Hematopoietic multipotent progenitor cell treated with erythropoietin and hydrocortisone succinate and interleukin-3 and kit ligand, for 4 days (in vitro differentiated cells): ENCODE results near the gene CAV1.
"Not testable (repeated sequence)": the region's sequence is repeated elsewhere in the genome, so short reads cannot be mapped to it uniquely, and the experiment has no call there.

ENCODE experiments used
- DNase-seq: peaks from one replicate; pipeline ENCODE4 v3.0.0-alpha.2; 2015

Gene CAV1

DNA sequence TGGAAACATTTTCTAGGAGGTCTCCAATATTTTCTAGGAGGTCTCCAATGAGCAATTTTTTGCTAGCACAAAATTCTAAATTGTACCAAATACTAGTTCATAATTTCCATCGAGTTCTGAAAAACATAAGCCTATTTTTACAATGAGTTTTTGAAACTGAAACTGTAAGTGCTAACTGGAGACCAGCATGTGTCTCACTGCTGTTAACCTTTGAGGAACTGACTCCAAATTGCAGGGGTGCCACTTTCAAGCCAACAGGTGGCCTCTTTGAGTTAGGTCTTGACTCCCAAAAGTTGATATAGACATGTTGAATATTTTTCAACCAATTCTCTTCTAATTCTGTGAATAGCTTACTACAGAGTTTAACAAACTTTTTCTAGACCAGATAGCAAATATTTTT, 58.8 kb downstream of the CAV1 start:
- peak; percentile 29 for DNase-seq

DNA sequence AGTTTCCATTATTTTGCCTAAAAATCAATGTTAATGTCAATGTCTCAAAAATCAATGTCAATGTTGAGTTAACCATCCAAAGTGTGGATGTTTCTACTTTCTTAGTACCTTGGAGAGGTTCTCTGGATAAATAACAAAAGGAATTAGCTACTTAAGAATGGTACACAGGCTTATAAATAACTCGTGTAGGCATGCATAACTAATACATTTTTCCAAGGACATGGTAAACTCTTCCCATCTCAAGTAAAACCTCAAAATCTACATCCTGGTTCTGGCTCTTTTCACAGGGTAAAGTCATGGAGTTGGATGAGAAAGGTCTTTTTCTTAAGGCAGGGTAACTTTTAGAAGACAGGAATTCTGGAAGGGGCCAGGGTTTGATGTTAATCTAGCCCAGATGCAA, 59.9 kb downstream of the CAV1 start:
- no peak for DNase-seq

DNA sequence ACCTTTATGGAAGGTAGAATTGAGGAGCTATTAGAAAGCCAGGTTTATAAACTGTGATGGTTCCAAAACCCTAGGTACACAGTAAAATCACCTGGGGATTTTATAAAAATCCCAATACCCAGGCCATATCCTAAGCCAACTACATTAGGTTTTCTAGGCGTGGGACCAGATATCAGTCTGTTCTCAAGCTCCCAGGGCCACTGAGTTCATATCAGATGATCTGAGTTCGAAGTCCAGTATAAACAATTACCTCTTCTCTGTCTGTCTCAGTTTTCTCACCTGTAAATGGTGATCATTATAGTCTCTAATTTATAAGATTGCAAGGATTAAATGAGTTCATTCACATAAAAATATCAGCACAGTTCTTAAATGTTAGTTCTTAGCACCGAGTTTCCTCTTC, 60.6 kb downstream of the CAV1 start:
- DNase-seq = no peak

DNA sequence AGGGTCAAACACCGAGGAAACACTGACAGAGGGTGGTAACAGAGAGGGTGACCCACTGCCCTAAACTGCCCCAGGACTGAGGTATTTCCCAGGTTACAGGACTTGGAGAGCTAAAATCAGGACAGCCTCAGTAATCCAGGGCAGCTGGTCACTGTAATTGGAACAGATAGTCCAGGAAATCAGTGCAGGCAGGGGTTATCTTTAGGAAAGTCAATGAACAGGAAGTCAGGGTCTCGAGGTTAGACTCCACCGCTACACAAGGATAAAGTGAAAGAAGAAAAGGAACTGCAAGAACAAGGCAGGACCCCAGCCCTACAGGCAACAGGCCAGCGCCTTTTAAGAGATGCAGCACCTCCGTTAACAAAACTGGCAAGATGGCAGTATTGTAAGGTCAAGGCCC, 61.1 kb downstream of the CAV1 start:
- no peak for DNase-seq

DNA sequence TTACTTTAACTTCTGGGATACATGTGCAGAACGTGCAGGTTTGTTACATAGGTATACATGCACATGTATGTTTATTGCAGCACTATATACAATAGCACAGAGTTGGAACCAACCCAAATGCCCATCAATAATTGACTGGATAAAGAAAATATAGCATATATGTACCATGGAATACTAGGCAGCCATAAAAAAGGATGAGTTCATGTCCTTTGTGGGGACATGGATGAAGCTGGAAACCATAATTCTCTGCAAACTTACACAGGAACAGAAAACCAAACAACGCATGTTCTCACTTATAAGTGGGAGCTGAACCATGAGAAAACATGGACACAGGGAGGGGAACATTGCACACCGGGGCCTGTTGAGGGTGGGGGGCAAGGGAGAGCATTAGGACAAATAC, 62.4 kb downstream of the CAV1 start:
- DNase-seq = not testable (repeated sequence)

DNA sequence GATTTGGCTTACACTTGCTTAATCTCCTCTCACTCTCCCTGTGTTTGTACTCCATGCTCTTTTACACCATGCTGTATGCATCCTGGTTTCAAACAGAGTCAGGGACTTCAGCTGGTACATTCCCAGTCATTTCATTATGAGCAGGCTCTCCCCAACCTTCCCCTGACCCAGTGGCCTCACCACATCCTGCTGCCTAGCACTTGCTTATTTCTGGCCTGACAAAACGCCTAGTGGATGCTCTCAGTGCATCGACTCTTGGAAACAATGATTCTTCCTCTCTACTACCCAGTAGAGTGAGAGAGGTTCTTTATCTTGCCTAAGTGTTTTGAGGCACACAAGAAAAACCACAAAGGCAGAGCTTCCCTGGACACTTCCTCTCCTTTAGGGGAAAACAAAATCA, 63.4 kb downstream of the CAV1 start:
- peak; percentile 47 for DNase-seq

DNA sequence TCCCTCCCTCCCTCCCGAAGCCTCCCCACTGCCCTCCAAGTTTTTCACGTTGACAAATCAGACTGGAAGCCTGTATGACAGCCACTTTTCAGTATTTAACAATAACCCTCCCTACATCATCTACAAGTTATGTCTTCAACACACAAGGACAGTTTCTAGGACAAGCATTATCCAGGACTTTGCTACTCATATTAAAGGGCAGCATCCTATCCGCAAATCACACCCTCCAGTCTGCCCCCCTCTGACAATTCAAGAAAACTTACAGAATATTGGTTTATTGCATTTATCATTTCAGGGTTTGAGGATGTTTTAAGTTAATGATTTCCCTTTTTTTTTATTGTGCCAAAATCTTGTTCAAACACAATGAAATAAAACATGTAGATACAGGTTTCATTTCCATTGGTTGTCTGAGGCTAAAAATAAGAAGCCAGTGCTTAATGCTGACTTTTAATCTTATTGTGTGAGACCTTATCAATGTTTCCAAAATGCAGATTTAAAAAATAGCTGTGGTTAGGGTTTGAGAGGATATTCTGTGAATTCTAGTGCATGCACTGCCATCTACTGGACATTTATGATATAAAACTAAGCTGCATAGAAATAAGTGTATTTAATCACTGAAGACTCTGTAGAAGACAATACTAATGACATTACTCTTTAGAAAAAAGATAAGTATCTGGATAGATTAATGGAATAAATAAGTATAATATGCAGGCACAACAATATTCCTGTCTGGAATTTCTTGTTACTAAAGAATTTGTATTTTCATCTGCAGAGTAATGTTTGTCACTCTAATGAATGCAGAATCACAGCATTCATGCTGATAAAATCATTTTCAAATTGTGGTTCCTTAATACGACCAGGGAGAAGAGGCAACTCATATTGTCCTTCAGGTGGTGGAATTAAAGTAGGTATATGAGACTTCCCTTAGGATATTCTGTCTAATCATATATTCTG, 64.1 kb downstream of the CAV1 start:
- DNase-seq = peak; percentile 80

DNA sequence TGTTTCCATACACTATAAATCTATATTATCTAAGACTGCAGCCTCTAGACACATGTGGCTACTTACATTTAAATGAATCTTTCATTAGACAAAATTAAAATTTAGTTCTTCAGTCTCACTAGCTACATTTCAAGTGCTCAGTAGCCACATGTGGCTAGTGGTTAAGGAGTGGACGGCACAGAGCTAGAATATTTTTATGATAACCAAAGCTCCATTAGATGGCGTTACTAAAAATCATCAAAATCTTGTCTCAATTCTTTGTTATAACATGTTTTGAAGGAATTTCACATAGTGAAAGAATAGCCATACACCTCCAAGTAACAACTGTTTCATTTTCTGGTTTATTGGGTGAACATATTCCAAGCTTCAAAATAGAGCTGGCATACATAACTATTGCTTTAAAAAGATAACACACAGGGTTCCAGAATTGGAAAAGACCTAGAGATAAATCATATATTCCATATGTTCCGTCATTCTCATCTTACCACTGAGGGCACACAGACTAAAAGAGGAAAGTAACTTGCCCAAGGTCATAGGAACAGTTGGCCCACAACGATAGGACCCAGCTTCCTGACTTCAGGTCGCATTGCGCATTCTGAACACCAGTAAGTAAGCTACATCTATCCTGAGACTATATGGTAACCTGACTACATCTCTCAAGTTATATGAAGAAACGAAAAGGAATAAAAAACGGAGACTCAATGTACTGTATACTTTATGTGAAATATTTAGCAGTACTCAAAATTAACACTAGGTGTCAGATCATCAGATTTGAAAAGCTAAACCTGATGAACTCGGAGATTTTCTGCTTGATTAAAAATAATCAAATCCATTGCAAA, 66.6 kb downstream of the CAV1 start:
- peak; percentile 52 for DNase-seq

DNA sequence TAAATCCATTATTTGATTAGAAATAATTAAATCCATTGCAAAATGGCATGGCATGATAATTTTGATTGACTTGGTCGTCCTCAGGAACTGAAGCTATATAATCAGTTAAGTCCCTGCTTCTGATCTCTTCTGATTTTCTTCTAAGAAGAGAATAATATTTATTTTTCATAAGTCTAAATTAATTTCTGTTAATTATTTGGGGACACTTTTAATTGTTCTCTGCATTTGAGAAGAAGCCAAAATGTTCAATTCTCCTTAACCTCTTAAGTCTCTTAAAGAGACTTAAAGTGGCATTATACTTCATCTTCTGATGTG, 67.2 kb downstream of the CAV1 start:
- no peak for DNase-seq

DNA sequence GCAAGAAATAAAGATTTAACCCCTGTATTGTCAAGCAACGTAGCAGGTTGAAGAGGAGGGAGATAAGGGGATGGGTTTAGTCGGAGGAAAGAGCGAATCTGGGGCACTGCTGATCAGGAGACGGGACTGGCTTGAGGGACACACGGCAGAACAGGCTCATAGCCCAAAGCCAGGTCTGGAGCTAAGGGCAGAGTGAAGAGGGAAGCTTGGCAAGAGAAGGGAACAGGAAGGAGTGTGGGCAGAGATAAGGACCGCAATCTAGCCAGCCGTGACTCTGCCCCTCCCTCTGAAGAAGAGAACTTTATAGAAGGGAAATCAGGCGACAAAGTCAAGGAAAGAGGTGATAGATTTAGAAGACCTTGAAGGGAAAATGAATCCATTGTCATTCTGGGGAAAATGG, 67.6 kb downstream of the CAV1 start:
- peak; percentile 93 for DNase-seq

DNA sequence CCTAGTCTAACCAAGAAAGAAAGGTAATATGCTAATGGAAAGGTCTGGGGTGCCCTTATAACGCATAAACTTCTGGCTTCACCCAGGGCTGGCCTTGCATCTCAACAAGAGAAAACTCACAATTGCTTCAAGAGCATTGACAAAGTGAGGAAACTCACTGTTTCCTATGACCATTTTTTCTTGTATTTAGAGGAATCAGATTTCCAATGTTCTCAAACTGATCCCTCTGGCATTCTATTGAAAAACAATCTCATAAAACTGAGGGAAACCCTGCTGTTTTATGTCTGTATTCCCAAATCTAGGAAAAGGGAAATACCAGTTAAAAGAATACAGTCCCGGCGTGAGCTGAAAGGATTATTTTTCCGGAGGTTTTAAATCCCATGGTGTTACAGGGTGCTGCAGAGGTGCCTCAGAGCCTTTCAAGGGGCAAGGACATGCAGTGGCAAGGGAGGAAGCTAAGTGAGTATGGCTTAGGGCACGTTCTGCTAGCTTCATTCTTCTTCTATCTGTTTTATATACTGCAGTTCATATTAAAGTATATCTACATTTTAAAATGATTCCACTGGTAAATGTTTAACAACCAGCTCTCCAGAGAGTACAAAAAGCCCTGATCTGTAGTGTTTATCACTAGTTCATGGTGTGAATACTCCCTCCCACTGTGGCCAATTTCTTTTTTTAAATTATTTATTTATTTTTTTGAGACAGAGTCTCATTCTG, 68.7 kb downstream of the CAV1 start:
- DNase-seq = no peak

DNA sequence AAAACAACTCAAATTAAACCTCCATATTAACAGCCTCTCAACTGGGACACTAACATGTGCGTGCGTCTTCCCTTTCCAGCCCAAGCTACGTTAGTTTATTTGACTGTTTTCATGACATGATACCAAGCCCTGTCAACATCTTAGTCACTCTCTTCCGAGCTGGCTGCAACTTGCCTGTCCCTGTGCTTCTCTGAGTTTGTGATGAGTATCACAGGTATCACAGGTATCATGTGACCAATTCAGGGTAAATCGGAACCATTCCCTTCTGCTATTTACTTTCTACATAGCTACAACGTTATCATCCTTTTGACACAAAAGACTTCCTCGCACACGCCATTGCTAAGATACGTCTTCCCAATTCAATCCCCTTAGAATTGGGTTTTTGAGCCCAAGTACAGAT, 70.2 kb downstream of the CAV1 start:
- DNase-seq = no peak

DNA sequence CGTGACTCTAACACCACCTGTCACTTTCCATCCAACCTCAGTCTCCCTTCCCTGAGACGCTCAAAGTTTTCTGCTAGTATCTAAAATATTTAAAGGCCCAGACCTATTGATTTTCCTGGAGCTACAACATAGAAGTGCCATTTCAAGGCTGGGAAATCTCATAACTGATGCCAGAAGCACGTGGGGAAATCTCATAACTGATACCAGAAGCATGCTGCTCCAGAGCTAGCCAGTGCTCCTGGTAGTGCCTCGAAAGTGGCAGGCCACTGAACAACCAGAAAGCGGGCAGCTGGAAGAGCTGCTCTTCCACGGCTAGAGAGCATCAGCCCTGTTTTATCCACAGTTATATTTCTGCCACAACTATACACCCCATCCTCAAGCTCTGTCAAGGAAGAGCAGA, 72.5 kb downstream of the CAV1 start:
- DNase-seq = no peak

DNA sequence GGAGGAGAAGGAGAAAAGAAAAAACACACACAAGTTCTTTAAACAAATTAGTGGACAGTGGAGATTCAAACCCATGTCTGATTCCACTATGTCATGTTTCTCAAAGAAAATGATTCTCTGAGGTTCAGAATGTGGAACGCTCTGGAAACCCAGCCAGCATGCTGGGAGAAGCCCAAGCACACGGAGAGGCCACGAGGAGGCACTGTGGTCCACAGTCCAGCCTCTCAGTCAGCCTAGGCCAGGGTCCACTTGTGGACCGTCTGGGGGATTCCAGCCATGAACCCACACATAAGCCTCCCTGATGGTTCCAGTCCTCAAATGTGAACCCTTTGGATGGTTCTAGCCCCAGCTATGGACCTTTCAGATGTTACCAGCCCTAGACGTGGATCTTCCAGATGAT, 73.4 kb downstream of the CAV1 start:
- DNase-seq = no peak

DNA sequence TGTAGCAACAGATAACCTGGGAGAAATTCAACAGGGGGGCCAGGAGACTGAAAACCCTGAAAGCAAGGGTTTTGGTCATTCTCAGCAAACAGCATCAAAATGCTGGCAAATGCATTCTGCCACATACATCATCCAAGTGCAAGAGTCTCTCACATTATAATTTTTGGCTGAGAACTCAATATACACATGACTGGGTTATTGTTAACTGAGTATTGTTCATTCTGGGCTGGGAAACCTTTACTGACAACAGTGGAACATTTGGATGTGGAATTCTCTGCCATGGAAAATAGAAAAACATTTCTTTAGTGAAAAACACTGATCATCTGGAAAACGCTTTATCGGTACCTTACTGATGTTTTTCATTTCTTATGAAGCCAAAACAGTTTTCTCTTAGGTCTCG, 74.0 kb downstream of the CAV1 start:
- no peak for DNase-seq

DNA sequence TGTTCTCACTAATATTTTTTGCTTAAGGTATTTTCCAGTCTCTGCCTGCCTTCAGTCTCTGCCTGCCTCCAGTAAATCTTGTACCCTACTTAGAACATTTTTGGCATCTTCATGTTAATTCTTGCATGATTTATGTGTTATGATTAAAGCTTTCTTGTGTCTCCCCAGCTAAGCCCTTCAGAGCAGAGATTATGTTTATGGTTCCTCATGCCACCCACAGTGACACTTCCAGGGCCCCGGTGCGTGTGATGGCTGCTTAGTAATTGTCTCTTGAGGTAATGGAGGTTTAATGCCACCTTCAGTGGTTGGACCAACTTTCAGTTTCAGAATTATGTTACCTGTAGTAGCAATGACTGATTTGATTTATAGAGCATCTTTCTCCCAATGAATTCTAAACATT, 76.6 kb downstream of the CAV1 start:
- DNase-seq = no peak

DNA sequence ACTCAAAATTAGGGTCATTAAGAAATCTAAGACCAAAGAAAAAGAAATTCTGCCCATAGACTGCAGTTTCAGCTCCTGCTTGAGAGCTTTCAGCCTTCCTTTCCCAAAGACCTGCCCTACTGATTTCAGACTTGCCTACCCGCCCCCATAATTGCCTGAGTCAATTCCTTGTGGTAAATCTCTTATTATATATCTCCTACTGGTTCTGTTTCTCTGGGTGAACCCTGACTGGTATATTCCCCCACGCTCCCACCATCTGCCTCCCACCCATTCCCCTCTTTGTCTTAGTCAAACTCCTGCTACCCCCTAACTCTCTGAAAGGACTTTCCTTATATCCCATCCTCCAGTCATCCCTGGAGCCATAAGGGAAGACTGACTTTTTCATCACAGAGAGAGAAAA, 82.5 kb downstream of the CAV1 start:
- DNase-seq = no peak

DNA sequence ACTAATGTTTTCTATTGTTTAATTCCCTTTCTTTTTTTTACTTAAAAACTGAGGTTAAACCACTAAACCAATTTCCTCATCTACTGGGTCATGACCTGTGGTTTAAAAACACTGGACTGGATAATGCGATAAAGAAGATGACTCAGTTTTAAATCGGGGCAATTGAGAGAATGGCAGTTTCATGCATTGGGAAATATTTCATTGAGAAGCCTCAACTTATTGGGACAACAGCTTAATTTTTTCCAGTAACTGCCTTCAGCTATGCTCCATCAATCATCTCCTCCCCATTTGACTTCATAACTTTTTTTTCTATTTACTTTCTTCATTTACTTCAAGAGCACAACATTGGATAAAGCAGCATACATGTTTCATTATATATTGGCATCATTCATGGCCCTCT, 85.4 kb downstream of the CAV1 start:
- DNase-seq = peak; percentile 84

DNA sequence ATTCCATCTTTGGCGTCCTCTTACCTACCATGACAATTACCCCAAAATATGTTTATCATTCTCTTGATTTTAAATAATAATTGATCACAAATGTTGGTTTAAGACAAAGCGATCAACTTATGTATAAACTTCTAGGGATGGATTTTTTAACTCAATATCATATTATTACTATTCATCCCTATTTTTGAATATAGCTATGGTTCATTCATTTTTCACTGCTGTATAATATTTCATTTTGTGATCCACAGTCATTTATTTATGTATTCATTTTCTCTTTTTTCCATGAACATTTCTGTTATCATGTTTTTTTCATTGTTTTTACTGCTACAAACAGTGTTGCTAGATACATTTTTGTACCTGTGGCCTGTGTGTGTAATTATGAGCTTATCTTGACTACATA, 85.9 kb downstream of the CAV1 start:
- no peak for DNase-seq
